Measurements from ENCODE around the gene SLC22A15.

DNA sequence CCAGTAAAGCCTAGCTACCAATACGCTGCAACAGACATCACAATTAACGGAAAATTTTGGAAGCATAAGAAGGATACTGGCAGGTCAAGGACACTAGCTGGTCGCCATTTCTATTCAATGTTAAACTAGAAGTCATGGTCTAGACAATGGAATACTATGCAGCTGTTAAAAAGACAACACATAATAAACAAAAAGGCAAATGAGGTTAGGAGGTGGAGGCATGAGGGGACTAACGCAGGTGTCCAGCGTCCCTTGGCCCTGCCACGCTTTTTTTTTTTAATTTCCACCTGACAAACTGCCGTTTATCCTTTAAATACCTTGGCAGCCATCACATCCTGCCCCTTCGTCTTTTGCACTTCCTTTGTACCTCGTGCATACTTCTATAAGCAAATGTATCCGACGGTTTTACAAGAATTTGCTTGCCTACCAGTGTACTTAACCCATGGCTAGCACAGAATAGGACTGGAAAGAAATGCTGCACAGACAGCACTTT, 698 bp upstream of the SLC22A15 start:
- TF ChIP-seq, protein P1, sequence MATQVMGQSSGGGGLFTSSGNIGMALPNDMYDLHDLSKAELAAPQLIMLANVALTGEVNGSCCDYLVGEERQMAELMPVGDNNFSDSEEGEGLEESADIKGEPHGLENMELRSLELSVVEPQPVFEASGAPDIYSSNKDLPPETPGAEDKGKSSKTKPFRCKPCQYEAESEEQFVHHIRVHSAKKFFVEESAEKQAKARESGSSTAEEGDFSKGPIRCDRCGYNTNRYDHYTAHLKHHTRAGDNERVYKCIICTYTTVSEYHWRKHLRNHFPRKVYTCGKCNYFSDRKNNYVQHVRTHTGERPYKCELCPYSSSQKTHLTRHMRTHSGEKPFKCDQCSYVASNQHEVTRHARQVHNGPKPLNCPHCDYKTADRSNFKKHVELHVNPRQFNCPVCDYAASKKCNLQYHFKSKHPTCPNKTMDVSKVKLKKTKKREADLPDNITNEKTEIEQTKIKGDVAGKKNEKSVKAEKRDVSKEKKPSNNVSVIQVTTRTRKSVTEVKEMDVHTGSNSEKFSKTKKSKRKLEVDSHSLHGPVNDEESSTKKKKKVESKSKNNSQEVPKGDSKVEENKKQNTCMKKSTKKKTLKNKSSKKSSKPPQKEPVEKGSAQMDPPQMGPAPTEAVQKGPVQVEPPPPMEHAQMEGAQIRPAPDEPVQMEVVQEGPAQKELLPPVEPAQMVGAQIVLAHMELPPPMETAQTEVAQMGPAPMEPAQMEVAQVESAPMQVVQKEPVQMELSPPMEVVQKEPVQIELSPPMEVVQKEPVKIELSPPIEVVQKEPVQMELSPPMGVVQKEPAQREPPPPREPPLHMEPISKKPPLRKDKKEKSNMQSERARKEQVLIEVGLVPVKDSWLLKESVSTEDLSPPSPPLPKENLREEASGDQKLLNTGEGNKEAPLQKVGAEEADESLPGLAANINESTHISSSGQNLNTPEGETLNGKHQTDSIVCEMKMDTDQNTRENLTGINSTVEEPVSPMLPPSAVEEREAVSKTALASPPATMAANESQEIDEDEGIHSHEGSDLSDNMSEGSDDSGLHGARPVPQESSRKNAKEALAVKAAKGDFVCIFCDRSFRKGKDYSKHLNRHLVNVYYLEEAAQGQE (tag by site-specific recombination; IDR thresholded peaks at IDR 0.05), result 0 out of 2 replicates have a peak, but pooled peaks have one; percentile 11
- TF ChIP-seq, protein P2, sequence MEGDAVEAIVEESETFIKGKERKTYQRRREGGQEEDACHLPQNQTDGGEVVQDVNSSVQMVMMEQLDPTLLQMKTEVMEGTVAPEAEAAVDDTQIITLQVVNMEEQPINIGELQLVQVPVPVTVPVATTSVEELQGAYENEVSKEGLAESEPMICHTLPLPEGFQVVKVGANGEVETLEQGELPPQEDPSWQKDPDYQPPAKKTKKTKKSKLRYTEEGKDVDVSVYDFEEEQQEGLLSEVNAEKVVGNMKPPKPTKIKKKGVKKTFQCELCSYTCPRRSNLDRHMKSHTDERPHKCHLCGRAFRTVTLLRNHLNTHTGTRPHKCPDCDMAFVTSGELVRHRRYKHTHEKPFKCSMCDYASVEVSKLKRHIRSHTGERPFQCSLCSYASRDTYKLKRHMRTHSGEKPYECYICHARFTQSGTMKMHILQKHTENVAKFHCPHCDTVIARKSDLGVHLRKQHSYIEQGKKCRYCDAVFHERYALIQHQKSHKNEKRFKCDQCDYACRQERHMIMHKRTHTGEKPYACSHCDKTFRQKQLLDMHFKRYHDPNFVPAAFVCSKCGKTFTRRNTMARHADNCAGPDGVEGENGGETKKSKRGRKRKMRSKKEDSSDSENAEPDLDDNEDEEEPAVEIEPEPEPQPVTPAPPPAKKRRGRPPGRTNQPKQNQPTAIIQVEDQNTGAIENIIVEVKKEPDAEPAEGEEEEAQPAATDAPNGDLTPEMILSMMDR (tag by site-specific recombination; IDR thresholded peaks at IDR 0.05), result no peak
